Measurements from ENCODE around the gene DLEU7.

DLEU7 gene

GRCh38 chr13:50843257-50844083, at the start of gene DLEU7:
Gene DLEU7, minus strand, starts transcription at chr13:50843692. Its CDS starts 46 bp downstream, at chr13:50843646.
- no peak for DNase-seq

GRCh38 chr13:50892210-50892944, 48.9 kb upstream of the DLEU7 start:
- peak; percentile 84 for DNase-seq

GRCh38 chr13:50891206-50891605, 47.7 kb upstream of the DLEU7 start:
- no peak for DNase-seq

DNA sequence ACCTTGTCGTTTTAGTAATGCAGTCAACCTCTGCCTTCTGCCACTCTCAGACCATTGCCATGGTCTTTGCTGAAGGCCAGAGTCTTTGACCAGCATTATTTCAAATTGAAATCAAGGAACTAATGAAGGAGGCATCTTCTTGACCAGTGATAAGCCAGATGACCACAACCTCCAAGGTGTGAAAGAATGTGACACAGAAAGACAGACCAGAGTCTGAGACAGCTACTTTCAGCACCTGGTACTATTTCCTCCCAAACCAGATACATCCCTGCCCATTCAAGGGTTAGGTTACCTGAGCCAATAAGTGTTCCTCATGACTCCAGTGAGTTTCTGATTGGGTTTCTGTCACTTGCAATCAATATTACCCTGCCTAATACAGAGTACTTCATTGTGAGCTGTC, 45.8 kb upstream of the DLEU7 start:
- no peak for DNase-seq

DNA sequence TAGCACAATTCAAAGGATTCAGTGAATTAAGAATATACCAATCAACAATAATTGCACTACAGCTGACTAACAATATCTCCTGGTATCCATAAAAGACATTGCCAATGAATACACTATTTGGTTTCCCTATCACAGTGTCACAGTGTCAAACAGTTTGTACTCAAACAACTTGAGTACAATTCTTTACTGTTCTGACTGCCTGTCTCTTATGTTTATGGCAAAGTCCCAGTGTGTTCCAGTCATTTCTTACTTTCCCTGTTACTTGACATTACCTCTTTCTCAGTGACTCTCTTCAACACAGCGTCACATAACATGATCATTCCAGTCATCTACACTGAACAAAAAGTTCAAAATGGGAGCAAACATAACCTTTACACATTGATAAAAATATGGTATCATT, 44.9 kb upstream of the DLEU7 start:
- no peak for DNase-seq

DNA sequence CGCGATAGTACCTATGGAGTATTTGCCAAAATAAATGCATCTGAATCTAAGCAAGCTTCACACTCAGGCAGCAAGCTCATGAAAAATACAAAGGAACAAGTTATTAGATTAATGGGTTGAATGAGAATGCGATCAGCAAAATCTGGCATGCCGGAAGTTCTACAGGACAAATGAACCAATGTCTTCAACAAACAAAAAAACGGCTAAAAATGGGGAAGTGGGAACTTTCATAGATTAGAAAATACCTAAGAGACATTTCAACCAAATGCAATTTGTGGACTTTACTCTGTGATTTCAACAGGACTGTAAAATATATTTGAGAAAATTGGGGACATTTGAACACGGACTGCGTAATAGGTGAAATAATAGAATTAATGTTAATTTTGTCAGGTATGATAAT, 43.7 kb upstream of the DLEU7 start:
- DNase-seq, result no peak

- no peak for DNase-seq
These were observed 40.8 kb upstream of the DLEU7 start for GRCh38 chr13:50884265-50884664.

GRCh38 chr13:50883728-50884127, 40.2 kb upstream of the DLEU7 start:
- DNase-seq, result no peak

GRCh38 chr13:50882816-50883435, 39.4 kb upstream of the DLEU7 start:
- no peak for DNase-seq

DNA sequence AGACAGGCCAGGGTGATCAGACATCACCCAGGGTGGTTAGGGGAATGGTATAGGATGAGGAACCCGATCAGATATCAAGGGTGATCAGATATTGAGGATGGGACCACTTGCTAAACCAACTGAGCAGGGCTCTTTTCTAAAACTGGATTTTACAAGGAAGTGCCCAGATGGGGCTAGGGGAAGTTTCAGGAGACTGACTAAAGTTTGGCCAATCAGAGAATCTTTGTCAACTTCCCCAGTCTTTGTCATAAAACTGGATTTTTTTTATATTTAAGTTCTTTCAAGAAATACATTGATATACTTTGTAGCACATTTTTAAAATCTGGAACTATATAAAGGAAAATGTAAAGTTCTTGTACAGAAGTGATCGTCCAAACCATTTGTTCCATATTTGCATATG, 30.5 kb upstream of the DLEU7 start:
- DNase-seq, result no peak

GRCh38 chr13:50873467-50873866, 30.0 kb upstream of the DLEU7 start:
- no peak for DNase-seq

DNA sequence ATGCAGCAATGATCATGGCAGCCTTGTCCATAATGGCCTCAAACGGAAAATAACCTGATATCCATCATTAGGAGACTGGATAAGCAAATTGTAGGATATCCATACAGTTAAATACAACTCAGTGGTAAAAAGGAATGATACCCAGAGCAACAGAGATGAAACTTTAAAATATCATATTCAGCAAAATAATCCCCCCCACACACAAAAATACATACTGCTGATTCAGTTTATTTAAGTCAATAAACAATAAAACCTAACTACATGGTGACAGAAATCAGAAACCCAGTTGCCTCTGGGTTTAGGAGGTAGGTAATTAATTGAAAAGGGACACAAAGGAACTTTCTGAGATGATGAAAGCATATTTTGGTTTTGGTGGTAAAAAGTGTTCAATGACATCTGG, 27.9 kb upstream of the DLEU7 start:
- DNase-seq, result no peak

DNA sequence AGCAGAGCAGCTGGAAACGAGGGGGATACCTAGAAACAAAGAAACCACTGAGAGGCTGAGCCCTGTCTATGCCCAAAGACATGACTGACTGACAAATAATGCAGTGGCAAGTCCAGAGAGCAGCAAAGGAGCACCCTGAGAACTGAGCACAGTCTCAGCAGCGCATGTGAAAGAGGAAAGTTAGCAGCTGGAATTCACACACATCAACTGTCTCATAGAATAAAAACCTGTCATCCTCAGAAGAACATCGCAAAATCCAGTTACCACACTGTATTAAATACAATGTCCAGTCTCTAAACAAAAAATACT, 24.1 kb upstream of the DLEU7 start:
- no peak for DNase-seq

GRCh38 chr13:50866817-50867636, 23.5 kb upstream of the DLEU7 start:
- no peak for DNase-seq

GRCh38 chr13:50864492-50864891, 21.0 kb upstream of the DLEU7 start:
- no peak for DNase-seq

DNA sequence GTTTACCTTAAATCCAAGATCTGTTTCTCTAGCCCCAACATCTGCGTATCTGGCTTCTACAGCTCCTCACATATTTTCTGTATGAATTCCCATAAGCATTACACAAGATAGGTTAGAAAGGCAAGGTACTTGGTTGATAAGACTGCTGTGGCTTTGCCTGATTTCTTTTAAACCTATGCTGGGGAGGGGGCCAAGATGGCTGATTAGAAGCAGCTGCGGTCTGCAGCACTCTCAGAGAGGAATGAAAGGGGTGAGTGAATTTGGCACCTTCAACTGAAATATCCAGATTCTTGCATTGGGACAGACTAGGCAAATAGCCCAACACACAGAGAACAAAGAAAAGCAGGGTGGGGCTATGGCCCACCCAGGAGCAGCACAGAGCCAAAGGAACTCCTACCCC, 12.2 kb upstream of the DLEU7 start:
- DNase-seq, result no peak

DNA sequence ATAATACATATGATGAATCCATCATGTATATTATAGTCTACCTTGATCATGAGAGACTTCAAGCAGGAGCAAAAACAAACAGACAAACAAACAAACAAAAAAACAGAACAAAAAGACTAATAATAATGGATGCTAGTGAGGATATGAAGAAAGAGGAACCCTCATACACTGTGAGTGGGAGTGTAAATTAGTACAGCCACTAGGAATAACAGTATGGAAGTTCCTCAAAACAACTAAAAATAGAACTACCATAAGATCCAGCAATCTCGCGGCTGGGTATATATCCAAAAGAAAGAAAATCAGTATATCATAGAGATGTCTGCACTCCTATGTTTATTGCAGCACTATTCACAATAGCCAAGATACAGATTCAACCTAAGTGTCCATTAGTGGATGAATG, 7.0 kb upstream of the DLEU7 start:
- DNase-seq, result no peak

- no peak for DNase-seq
These were observed 4.0 kb upstream of the DLEU7 start for GRCh38 chr13:50847501-50847900.

GRCh38 chr13:50846861-50847475, 3.5 kb upstream of the DLEU7 start:
- no peak for DNase-seq

DNA sequence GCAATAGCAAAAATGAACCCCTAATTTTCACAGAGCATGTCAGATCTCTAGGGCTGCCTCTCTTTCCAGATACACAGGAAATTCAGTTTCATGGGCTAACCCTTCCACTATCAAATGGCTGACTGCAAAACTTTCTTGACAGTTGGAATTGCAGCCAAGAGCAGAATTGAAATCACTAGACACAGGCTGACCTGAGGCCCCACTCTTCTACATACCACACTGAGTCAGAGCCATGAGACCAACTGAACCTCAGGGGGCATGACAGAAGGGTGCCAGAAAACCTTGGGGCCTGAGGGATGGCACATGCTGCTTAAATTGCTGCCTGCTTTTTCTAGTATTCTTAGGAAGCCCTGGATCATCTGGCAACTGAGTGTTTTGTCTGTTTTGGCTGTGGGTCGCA, 1.7 kb upstream of the DLEU7 start:
- DNase-seq, result no peak

- DNase-seq, result no peak
These were observed 788 bp upstream of the DLEU7 start for GRCh38 chr13:50844084-50844875.

GRCh38 chr13:50842990-50843256, 569 bp downstream of the DLEU7 start:
- DNase-seq, result no peak
